B cell (primary cell): ENCODE results near the gene TSPAN5. TPM values are rescaled to one million over a fixed set of nuclear protein-coding genes. Genes with fewer than 3 reads are reported as not detected.

Experiments
- ATAC-seq: fragments of 200-7000 bp; cut with Tn5 transposase; one replicate; pipeline ENCODE4 v1.10.0; 2021; ENCODE audit warnings: low read depth, mild to moderate bottlenecking, moderate number of reproducible peaks, moderate library complexity
- CTCF ChIA-PET: fragments of 350-600 bp; sonication (Branson Sonifier 250); formaldehyde crosslinking; loops from one replicate; lab custom pipeline; 2021; ENCODE audit warnings: antibody characterized with exemption, inconsistent platforms; lab: Charles Lee
- POLR2A ChIA-PET: fragments of 350-600 bp; sonication (Branson Sonifier 250); formaldehyde crosslinking; loops from one replicate; lab custom pipeline; 2021; ENCODE audit warnings: antibody characterized with exemption; lab: Charles Lee
- DNase-seq: peaks from one replicate; pipeline ENCODE4 v3.0.0; 2013
- H2AFZ ChIP-seq: 2 replicates; pipeline ENCODE4 v1.6.1; 2012; ENCODE audit warnings: mild to moderate bottlenecking, low read depth, low read length; ENCODE audit not compliant: insufficient read depth, poor library complexity, severe bottlenecking
- H3K27ac ChIP-seq, 2 donors: 1 replicate in 1 of 2; 2 replicates in 1 of 2; pipeline ENCODE4 v1.5.1; 2012 to 2013; ENCODE audit warnings: low read length in 2 of 2, mild to moderate bottlenecking in 2 of 2, moderate library complexity in 1 of 2
- H3K27me3 ChIP-seq, 4 experiments: fragments of 200-600 bp in 1 of 4; sonication (generic) in 1 of 4; replicated peaks in 1 of 4; 1 replicate in 2 of 4; 2 replicates in 2 of 4; pipeline versions ENCODE4 v1.6.1 to v1.7.0; 2013 to 2016; ENCODE audit warnings: low read length in 3 of 4, mild to moderate bottlenecking in 2 of 4, mixed read lengths in 1 of 4, moderate library complexity in 1 of 4; ENCODE audit not compliant: insufficient read depth in 4 of 4, control insufficient read depth in 3 of 4; ENCODE audit errors: control extremely low read depth in 1 of 4
- H3K36me3 ChIP-seq, 2 experiments: replicated peaks in 1 of 2; 1 replicate in 1 of 2; 2 replicates in 1 of 2; pipeline versions ENCODE4 v1.6.1 to v1.7.1; 2013; ENCODE audit warnings: low read length in 1 of 2; ENCODE audit not compliant: insufficient read depth in 2 of 2, control insufficient read depth in 1 of 2; ENCODE audit errors: control extremely low read depth in 1 of 2, extremely low read depth in 1 of 2
- H3K4me1 ChIP-seq, 2 donors: fragments of 200-600 bp in 1 of 2; sonication (generic) in 1 of 2; 1 replicate in 1 of 2; 2 replicates in 1 of 2; pipeline versions ENCODE4 v1.5.1 to v1.6.1; 2013 to 2017; ENCODE audit warnings: low read length in 2 of 2; ENCODE audit not compliant: control insufficient read depth in 2 of 2, insufficient read depth in 2 of 2
- H3K4me2 ChIP-seq: replicated peaks from 2 replicates; pipeline ENCODE3; 2012; ENCODE audit warnings: mild to moderate bottlenecking, low read depth, low read length; ENCODE audit not compliant: poor library complexity, severe bottlenecking
- H3K4me3 ChIP-seq, 5 experiments: fragments of 200-600 bp in 1 of 5; sonication (generic) in 1 of 5; 1 replicate in 3 of 5; 2 replicates in 2 of 5; pipeline versions ENCODE4 v1.5.1 to v1.7.0; 2011 to 2016; ENCODE audit warnings: low read length in 4 of 5, mild to moderate bottlenecking in 4 of 5, low read depth in 2 of 5, control low read depth in 1 of 5, moderate library complexity in 1 of 5; ENCODE audit not compliant: insufficient read depth in 1 of 5; ENCODE audit errors: control extremely low read depth in 1 of 5, extremely low read depth in 1 of 5
- H3K79me2 ChIP-seq: fragments of 200-600 bp; sonication (generic); one replicate; pipeline ENCODE4 v1.6.0; 2016; ENCODE audit warnings: low read length; ENCODE audit not compliant: control insufficient read depth, insufficient read depth
- H3K9ac ChIP-seq: fragments of 200-600 bp; sonication (generic); 2 replicates; pipeline ENCODE4 v1.6.1; 2017; ENCODE audit warnings: mild to moderate bottlenecking, low read length, moderate library complexity
- H3K9me3 ChIP-seq, 3 donors: one replicate each; pipeline versions ENCODE4 v1.6.1 to v1.7.1; 2013; ENCODE audit warnings: low read length in 2 of 3; ENCODE audit not compliant: control insufficient read depth in 2 of 3, insufficient read depth in 1 of 3; ENCODE audit errors: control extremely low read depth in 1 of 3
- H4K20me1 ChIP-seq: 2 replicates; pipeline ENCODE4 v1.6.0; 2012; ENCODE audit warnings: mild to moderate bottlenecking, low read length; ENCODE audit not compliant: insufficient read depth, control insufficient read depth, poor library complexity, severe bottlenecking
- H3K27ac Mint-ChIP-seq: one replicate; pipeline ENCODE4 v1.8.0; 2021; ENCODE audit warnings: mixed read lengths
- H3K27me3 Mint-ChIP-seq: one replicate; pipeline ENCODE4 v1.8.0; 2021; ENCODE audit warnings: mixed read lengths
- H3K4me1 Mint-ChIP-seq: one replicate; pipeline ENCODE4 v1.8.0; 2021; ENCODE audit warnings: mixed read lengths
- H3K4me3 Mint-ChIP-seq: one replicate; pipeline ENCODE4 v1.8.0; 2021; ENCODE audit warnings: mixed read lengths
- H3K9me3 Mint-ChIP-seq: one replicate; pipeline ENCODE4 v1.8.0; 2022; ENCODE audit warnings: mixed read lengths; ENCODE audit not compliant: insufficient read depth
- EZH2 ChIP-seq: IDR thresholded peaks from 2 replicates; pipeline ENCODE4 v1.6.1; 2012; ENCODE audit warnings: borderline replicate concordance, low read depth, mild to moderate bottlenecking, moderate library complexity, low read length; ENCODE audit not compliant: insufficient read depth, poor library complexity, severe bottlenecking
- WGBS: methylation state at CpG from one replicate; pipeline ENCODE4 v1.1.5; 2013; ENCODE audit warnings: missing lambda C conversion rate; ENCODE audit not compliant: insufficient coverage; 5-methylcytosine and 5-hydroxymethylcytosine counted together
- intact Hi-C: fragments of 100-400 bp; cut with micrococcal nuclease; formaldehyde crosslinking; loops from one replicate; pipeline ENCODE4 v1.10.0; 2022
- polyA plus RNA-seq: library from polyadenylated mRNA; depleted of rRNA; stranded (reverse); fragments of >200 nt; gene quantifications from 2 replicates; pipeline ENCODE4 v1.2.3, GENCODE V29; 2012
- total RNA-seq, 2 donors: library from RNA; stranded (reverse); fragments of 120-200 nt in 1 of 2; gene quantifications; 1 replicate in 1 of 2; 2 replicates in 1 of 2; pipeline versions ENCODE4 v1.2.3 to v1.2.4, GENCODE V29; 2013 to 2022
- TF ChIP-seq, protein P1 (sequence below): fragments of 200-600 bp; IDR thresholded peaks from one replicate; pipeline ENCODE4 v1.8.0; 2022; ENCODE audit warnings: antibody characterized with exemption, mild to moderate bottlenecking

TSPAN5 gene
- total and polyA plus RNA-seq, 2 donors (not counting 1 experiment from before 2014, with no cell fraction given): 2.6 to 5.3 TPM

DNA sequence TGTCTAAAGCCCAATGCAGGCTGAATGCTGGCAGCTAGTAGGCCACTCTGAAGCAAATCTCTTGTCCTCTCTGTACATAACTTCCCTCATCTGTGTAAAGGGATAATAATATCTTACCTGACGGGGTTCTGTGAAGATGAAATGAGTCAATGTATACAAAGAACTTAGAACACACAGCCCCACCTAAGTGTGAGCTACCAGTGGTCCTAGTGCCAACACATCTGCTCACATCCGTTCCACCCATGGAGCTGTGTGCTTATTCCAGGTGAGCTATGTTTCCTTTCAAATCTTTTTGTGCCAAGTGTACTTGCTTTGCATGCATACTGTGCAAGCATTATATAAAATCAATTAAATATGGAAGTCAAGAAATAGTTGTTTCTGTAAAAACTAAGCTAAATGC lies 116.4 kb downstream of the TSPAN5 start:
- intact Hi-C loops: no loop called here
- Histone ChIP-seq H3K4me2 (no peak overlapping the region), H3K27ac (no peak overlapping the region), H3K79me2 (no peaks in the 10 kb centered on the region), H4K20me1 (no peaks in the 10 kb centered on the region), H3K9me3 (peaks cover 0 to 7% (median 0%) of the 10 kb centered on the region in 3 donors), H3K9ac (no peak overlapping the region), H3K36me3 (no peaks in the 10 kb centered on the region), H3K27me3 (no peaks in the 10 kb centered on the region), H3K4me3 (no peak overlapping the region), H3K4me1 (no peaks in the 10 kb centered on the region), H2AFZ (no peak overlapping the region)
- ATAC-seq (no peak), DNase-seq (no peak)
- ChIA-PET CTCF (interaction anchor here (0.7 kb wide), 1 partner anchor 1061 kb away, joined by 3 read pairs; no protein-coding TSS in a partner anchor), POLR2A (no interaction called here)
- Mint-ChIP-seq H3K27me3 (no peaks in the 10 kb centered on the region), H3K4me1 (peaks cover 1% of the 10 kb centered on the region), H3K27ac (no peak overlapping the region), H3K4me3 (no peak overlapping the region), H3K9me3 (no peaks in the 10 kb centered on the region)
- no peak for TF ChIP-seq EZH2
- TF ChIP-seq, protein P1, sequence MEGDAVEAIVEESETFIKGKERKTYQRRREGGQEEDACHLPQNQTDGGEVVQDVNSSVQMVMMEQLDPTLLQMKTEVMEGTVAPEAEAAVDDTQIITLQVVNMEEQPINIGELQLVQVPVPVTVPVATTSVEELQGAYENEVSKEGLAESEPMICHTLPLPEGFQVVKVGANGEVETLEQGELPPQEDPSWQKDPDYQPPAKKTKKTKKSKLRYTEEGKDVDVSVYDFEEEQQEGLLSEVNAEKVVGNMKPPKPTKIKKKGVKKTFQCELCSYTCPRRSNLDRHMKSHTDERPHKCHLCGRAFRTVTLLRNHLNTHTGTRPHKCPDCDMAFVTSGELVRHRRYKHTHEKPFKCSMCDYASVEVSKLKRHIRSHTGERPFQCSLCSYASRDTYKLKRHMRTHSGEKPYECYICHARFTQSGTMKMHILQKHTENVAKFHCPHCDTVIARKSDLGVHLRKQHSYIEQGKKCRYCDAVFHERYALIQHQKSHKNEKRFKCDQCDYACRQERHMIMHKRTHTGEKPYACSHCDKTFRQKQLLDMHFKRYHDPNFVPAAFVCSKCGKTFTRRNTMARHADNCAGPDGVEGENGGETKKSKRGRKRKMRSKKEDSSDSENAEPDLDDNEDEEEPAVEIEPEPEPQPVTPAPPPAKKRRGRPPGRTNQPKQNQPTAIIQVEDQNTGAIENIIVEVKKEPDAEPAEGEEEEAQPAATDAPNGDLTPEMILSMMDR: no peak
- 100% methylated on average over 1 of the region's 2 CpGs for WGBS

DNA sequence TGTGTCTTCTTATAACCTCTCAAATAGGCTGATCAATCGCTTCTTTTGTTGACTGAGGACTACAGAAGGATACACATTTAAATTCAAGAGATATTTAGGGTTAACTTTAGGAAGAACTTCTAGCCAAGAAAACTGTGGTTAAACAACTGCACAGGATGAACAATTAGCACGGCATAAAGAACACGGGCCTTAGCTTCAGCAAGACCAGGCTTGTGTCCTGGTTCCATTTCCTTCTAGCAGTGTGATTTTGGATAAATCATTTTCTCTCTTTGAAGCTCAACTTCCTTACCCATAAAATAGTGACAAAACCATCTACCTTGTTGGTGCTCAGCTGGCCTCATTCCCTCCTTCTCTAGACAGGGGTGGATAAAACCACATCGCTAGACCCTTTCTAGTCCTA lies 117.6 kb downstream of the TSPAN5 start:
- H3K4me2 ChIP-seq: no peak overlapping the region
- no peaks in the 10 kb centered on the region for H3K27me3 ChIP-seq
- no peaks in the 10 kb centered on the region for H3K36me3 ChIP-seq
- no peaks in the 10 kb centered on the region for H3K27me3 Mint-ChIP-seq
- no peaks in the 10 kb centered on the region for H3K79me2 ChIP-seq
- H3K9me3 Mint-ChIP-seq: no peaks in the 10 kb centered on the region
- no peak overlapping the region for H3K27ac Mint-ChIP-seq
- POLR2A ChIA-PET: no interaction called here
- no peak for DNase-seq
- no peaks in the 10 kb centered on the region for H4K20me1 ChIP-seq
- no peak for ATAC-seq
- H3K9ac ChIP-seq: no peak overlapping the region
- intact Hi-C loops: no loop called here
- H3K4me1 Mint-ChIP-seq: peaks cover 1% of the 10 kb centered on the region
- TF ChIP-seq, protein P1: no peak
- no peak for TF ChIP-seq EZH2
- no peaks in the 10 kb centered on the region for H3K4me1 ChIP-seq
- H3K4me3 Mint-ChIP-seq: no peak overlapping the region
- no peak overlapping the region for H3K27ac ChIP-seq
- CTCF ChIA-PET: no interaction called here
- H2AFZ ChIP-seq: no peak overlapping the region
- H3K4me3 ChIP-seq: no peak overlapping the region
- WGBS: 100% methylated on average over 1 of the region's 4 CpGs
- peaks cover 0 to 12% (median 0%) of the 10 kb centered on the region in 3 donors for H3K9me3 ChIP-seq
